ENCODE measurements around the gene GMCL2.

GMCL2 gene

DNA sequence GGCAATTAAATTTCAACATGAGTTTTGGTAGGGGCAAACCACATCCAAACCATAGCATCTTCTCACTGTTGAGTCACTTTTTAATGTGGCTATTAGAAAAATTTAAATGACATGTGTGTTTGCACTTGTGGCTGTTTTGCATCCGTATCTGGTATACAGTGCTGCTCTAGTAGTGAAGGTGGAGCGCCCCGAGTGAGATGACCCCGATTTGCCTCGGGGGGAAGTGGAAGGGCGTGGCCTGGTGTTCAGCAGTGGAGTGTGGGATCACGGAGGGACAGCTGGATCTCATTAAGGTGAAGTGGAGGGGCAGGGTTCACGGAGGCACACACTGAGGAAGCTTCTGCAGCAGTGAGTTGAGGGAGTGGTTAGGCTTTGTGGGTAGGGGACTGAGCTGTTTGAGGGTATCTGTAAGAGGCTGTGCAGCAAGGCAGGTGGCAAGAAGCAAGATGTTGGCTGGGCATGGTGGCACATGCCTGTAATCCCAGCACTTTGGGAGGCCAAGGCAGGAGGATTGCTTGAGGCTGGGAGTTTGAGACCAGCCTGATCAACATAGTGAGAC, 6.2 kb upstream of the GMCL2 start:
- Histone ChIP-seq H3K27me3 (ENCODE audit: control insufficient read depth, low read length) (peaks cover 31% of the 10 kb centered on the region), H3K9me2 (replicated peaks; ENCODE audit: control insufficient read depth, low read length) (no peaks in the 10 kb centered on the region), H3K79me2 (ENCODE audit: control insufficient read depth, low read length) (no peaks in the 10 kb centered on the region), H3K9me3 (ENCODE audit: control insufficient read depth, insufficient read depth, low read length) (no peaks in the 10 kb centered on the region), H3F3A (ENCODE audit: control insufficient read depth, insufficient read depth) (no peaks in the 10 kb centered on the region), H3K4me1 (ENCODE audit: control insufficient read depth, low read length) (peaks cover 4% of the 10 kb centered on the region; the same call in 1 of the 2 replicates), H3K4me2 (ENCODE audit: low read length) (no peak overlapping the region), H3K27ac (ENCODE audit: low read depth, low read length) (no peak overlapping the region), H4K20me1 (ENCODE audit: control insufficient read depth, insufficient read depth, low read depth, low read length) (no peaks in the 10 kb centered on the region), H3K36me3 (ENCODE audit: control insufficient read depth, low read length) (no peaks in the 10 kb centered on the region), H3K4me3 (ENCODE audit: low read length) (no peak overlapping the region)
- TF ChIP-seq CTCF (IDR thresholded peaks at IDR 0.05; ENCODE audit: low read depth, low read length, poor library complexity, severe bottlenecking) (no peak), EZH2phosphoT487 (IDR thresholded peaks at IDR 0.05; ENCODE audit: borderline replicate concordance, low read length) (no peak)

GRCh38 chr5:178192787-178193186, 5.6 kb upstream of the GMCL2 start:
- Histone ChIP-seq H3K27me3 (ENCODE audit: control insufficient read depth, low read length) (peaks cover 31% of the 10 kb centered on the region), H3K27ac (ENCODE audit: low read depth, low read length) (no peak overlapping the region), H3F3A (ENCODE audit: control insufficient read depth, insufficient read depth) (no peaks in the 10 kb centered on the region), H3K9me3 (ENCODE audit: control insufficient read depth, insufficient read depth, low read length) (no peaks in the 10 kb centered on the region), H3K4me2 (ENCODE audit: low read length) (no peak overlapping the region), H3K36me3 (ENCODE audit: control insufficient read depth, low read length) (no peaks in the 10 kb centered on the region), H3K79me2 (ENCODE audit: control insufficient read depth, low read length) (no peaks in the 10 kb centered on the region), H3K4me1 (ENCODE audit: control insufficient read depth, low read length) (peaks cover 4% of the 10 kb centered on the region; the same call in 1 of the 2 replicates), H3K4me3 (ENCODE audit: low read length) (no peak overlapping the region), H3K9me2 (replicated peaks; ENCODE audit: control insufficient read depth, low read length) (no peaks in the 10 kb centered on the region), H4K20me1 (ENCODE audit: control insufficient read depth, insufficient read depth, low read depth, low read length) (no peaks in the 10 kb centered on the region)
- no peak for TF ChIP-seq EZH2phosphoT487 (IDR thresholded peaks at IDR 0.05; ENCODE audit: borderline replicate concordance, low read length)
- no peak for TF ChIP-seq CTCF (IDR thresholded peaks at IDR 0.05; ENCODE audit: low read depth, low read length, poor library complexity, severe bottlenecking)

GRCh38 chr5:178192244-178192643, 5.1 kb upstream of the GMCL2 start:
- Histone ChIP-seq H3K4me3 (ENCODE audit: low read length) (no peak overlapping the region), H4K20me1 (ENCODE audit: control insufficient read depth, insufficient read depth, low read depth, low read length) (no peaks in the 10 kb centered on the region), H3K9me3 (ENCODE audit: control insufficient read depth, insufficient read depth, low read length) (no peaks in the 10 kb centered on the region), H3F3A (ENCODE audit: control insufficient read depth, insufficient read depth) (no peaks in the 10 kb centered on the region), H3K27ac (ENCODE audit: low read depth, low read length) (no peak overlapping the region), H3K36me3 (ENCODE audit: control insufficient read depth, low read length) (no peaks in the 10 kb centered on the region), H3K27me3 (ENCODE audit: control insufficient read depth, low read length) (peaks cover 31% of the 10 kb centered on the region), H3K4me1 (ENCODE audit: control insufficient read depth, low read length) (peaks cover 4% of the 10 kb centered on the region; the same call in 1 of the 2 replicates), H3K4me2 (ENCODE audit: low read length) (no peak overlapping the region), H3K9me2 (replicated peaks; ENCODE audit: control insufficient read depth, low read length) (no peaks in the 10 kb centered on the region), H3K79me2 (ENCODE audit: control insufficient read depth, low read length) (no peaks in the 10 kb centered on the region)
- TF ChIP-seq EZH2phosphoT487 (IDR thresholded peaks at IDR 0.05; ENCODE audit: borderline replicate concordance, low read length) (no peak), CTCF (IDR thresholded peaks at IDR 0.05; ENCODE audit: low read depth, low read length, poor library complexity, severe bottlenecking) (no peak)
